Karpas-422 (cell line): ENCODE results near the gene NUP133. TPM values are rescaled to one million over a fixed set of nuclear protein-coding genes. Genes with fewer than 3 reads are reported as not detected.
A peak's percentile ranks its signal among the peaks of the same experiment; 100 is the strongest.

Experiments used
- DNase-seq: peaks from one replicate; pipeline ENCODE4 v3.0.0-alpha.2; 2015
- H2AFZ ChIP-seq: fragments of 200-600 bp; sonication (generic); 2 replicates; pipeline ENCODE4 v1.6.1; 2014; ENCODE audit warnings: antibody characterized with exemption, low read length, mixed read lengths
- H3K27ac ChIP-seq: fragments of 200-600 bp; sonication (generic); 2 replicates; pipeline ENCODE4 v1.5.1; 2014; ENCODE audit warnings: mild to moderate bottlenecking, low read length, moderate library complexity
- H3K27me3 ChIP-seq: fragments of 200-600 bp; sonication (generic); 2 replicates; pipeline ENCODE4 v1.6.1; 2014; ENCODE audit warnings: low read length, mixed read lengths
- H3K36me3 ChIP-seq: fragments of 200-600 bp; sonication (generic); 2 replicates; pipeline ENCODE4 v1.6.1; 2014; ENCODE audit warnings: low read length, mixed read lengths; ENCODE audit not compliant: insufficient read depth
- H3K4me1 ChIP-seq: fragments of 200-600 bp; sonication (generic); 2 replicates; pipeline ENCODE4 v1.6.1; 2014; ENCODE audit warnings: mild to moderate bottlenecking, low read length, mixed read lengths
- H3K4me2 ChIP-seq: fragments of 200-600 bp; sonication (generic); 2 replicates; pipeline ENCODE4 v1.6.1; 2014; ENCODE audit warnings: low read length, low read depth, mild to moderate bottlenecking; ENCODE audit not compliant: poor library complexity, severe bottlenecking
- H3K4me3 ChIP-seq: fragments of 200-600 bp; sonication (generic); 2 replicates; pipeline ENCODE4 v1.5.1; 2014; ENCODE audit warnings: mild to moderate bottlenecking, antibody characterized with exemption, low read length, mixed read lengths
- H3K79me2 ChIP-seq: fragments of 200-600 bp; sonication (generic); 2 replicates; pipeline ENCODE4 v1.6.1; 2014; ENCODE audit warnings: mild to moderate bottlenecking, low read length, mixed read lengths
- H3K9ac ChIP-seq: fragments of 200-600 bp; sonication (generic); 2 replicates; pipeline ENCODE4 v1.6.0; 2014; ENCODE audit warnings: low read length
- H3K9me2 ChIP-seq: fragments of 200-600 bp; sonication (generic), shearing (Covaris generic); replicated peaks from 2 replicates; pipeline ENCODE4 v1.6.0; 2014; ENCODE audit warnings: mild to moderate bottlenecking, low read length, moderate library complexity; ENCODE audit not compliant: insufficient read depth
- H3K9me3 ChIP-seq: fragments of 300-700, 200-600 bp; sonication (generic); 2 replicates; pipeline ENCODE4 v1.6.1; 2014; ENCODE audit warnings: low read length, mixed read lengths
- H4K20me1 ChIP-seq: fragments of 200-600 bp; sonication (generic); 2 replicates; pipeline ENCODE4 v1.6.1; 2014; ENCODE audit warnings: mild to moderate bottlenecking, antibody characterized with exemption, low read length, low read depth; ENCODE audit not compliant: insufficient read depth
- total RNA-seq: library from RNA; depleted of rRNA; stranded (reverse); fragments of >200 nt; shearing (Covaris generic); gene quantifications from 2 replicates; pipeline ENCODE4 v1.2.3, GENCODE V29; 2014; ENCODE audit warnings: low replicate concordance

NUP133 gene
- total RNA-seq, 1 experiment from 2014 or later, result 56.9 TPM

GRCh38 chr1:229432116-229432461 lies 76.1 kb downstream of the NUP133 start:
- Histone ChIP-seq H3K4me1 (peaks cover 5% of the 10 kb centered on the region), H3K9me2 (no peaks in the 10 kb centered on the region), H3K27me3 (no peaks in the 10 kb centered on the region), H3K4me2 (no peak overlapping the region), H3K4me3 (no peak overlapping the region), H4K20me1 (no peaks in the 10 kb centered on the region), H3K9me3 (no peaks in the 10 kb centered on the region), H3K79me2 (no peaks in the 10 kb centered on the region), H2AFZ (no peak overlapping the region), H3K9ac (no peak overlapping the region), H3K36me3 (no peaks in the 10 kb centered on the region), H3K27ac (no peak overlapping the region)
- no peak for DNase-seq

- H3K9me2 ChIP-seq, result no peaks in the 10 kb centered on the region
- H3K9ac ChIP-seq, result no peak overlapping the region
- no peaks in the 10 kb centered on the region for H3K9me3 ChIP-seq
- peaks cover 5% of the 10 kb centered on the region for H3K4me1 ChIP-seq
- H4K20me1 ChIP-seq, result no peaks in the 10 kb centered on the region
- H3K4me3 ChIP-seq, result no peak overlapping the region
- no peak for DNase-seq
- no peaks in the 10 kb centered on the region for H3K79me2 ChIP-seq
- H3K36me3 ChIP-seq, result no peaks in the 10 kb centered on the region
- no peak overlapping the region for H2AFZ ChIP-seq
- no peak overlapping the region for H3K4me2 ChIP-seq
- H3K27ac ChIP-seq, result no peak overlapping the region
- no peaks in the 10 kb centered on the region for H3K27me3 ChIP-seq
Measured at GRCh38 chr1:229431284-229432115, 76.6 kb downstream of the NUP133 start.

GRCh38 chr1:229430761-229431283 lies 77.3 kb downstream of the NUP133 start:
- H2AFZ ChIP-seq, result no peak overlapping the region
- H3K9me3 ChIP-seq, result no peaks in the 10 kb centered on the region
- no peak overlapping the region for H3K4me2 ChIP-seq
- no peak overlapping the region for H3K4me3 ChIP-seq
- H3K79me2 ChIP-seq, result no peaks in the 10 kb centered on the region
- H3K4me1 ChIP-seq, result peaks cover 5% of the 10 kb centered on the region
- H3K9ac ChIP-seq, result no peak overlapping the region
- no peaks in the 10 kb centered on the region for H3K9me2 ChIP-seq
- H3K36me3 ChIP-seq, result no peaks in the 10 kb centered on the region
- H3K27me3 ChIP-seq, result no peaks in the 10 kb centered on the region
- DNase-seq, result no peak
- H4K20me1 ChIP-seq, result no peaks in the 10 kb centered on the region
- H3K27ac ChIP-seq, result no peak overlapping the region

- H3K4me2 ChIP-seq, result no peak overlapping the region
Measured at GRCh38 chr1:229428256-229428655, 79.9 kb downstream of the NUP133 start.

GRCh38 chr1:229427572-229427971 lies 80.6 kb downstream of the NUP133 start:
- no peaks in the 10 kb centered on the region for H3K27me3 ChIP-seq
- no peak overlapping the region for H3K27ac ChIP-seq
- H3K9ac ChIP-seq, result no peak overlapping the region

More at GRCh38 chr1:229428256-229428655, 79.9 kb downstream of the NUP133 start:
- no peaks in the 10 kb centered on the region for H3K9me3 ChIP-seq
- peaks cover 5% of the 10 kb centered on the region for H3K4me1 ChIP-seq
- H3K36me3 ChIP-seq, result no peaks in the 10 kb centered on the region
- H3K9me2 ChIP-seq, result no peaks in the 10 kb centered on the region
- no peak overlapping the region for H3K9ac ChIP-seq
- no peaks in the 10 kb centered on the region for H4K20me1 ChIP-seq
- no peak overlapping the region for H2AFZ ChIP-seq
- DNase-seq, result no peak
- H3K27me3 ChIP-seq, result no peaks in the 10 kb centered on the region
- no peak overlapping the region for H3K27ac ChIP-seq
- H3K4me3 ChIP-seq, result no peak overlapping the region
- no peaks in the 10 kb centered on the region for H3K79me2 ChIP-seq

GRCh38 chr1:229425564-229426159 lies 82.5 kb downstream of the NUP133 start:
- Histone ChIP-seq H3K36me3 (no peaks in the 10 kb centered on the region), H3K27ac (no peak overlapping the region), H3K4me2 (no peak overlapping the region), H4K20me1 (no peaks in the 10 kb centered on the region), H3K4me3 (no peak overlapping the region), H3K27me3 (no peaks in the 10 kb centered on the region), H3K79me2 (no peaks in the 10 kb centered on the region), H2AFZ (no peak overlapping the region), H3K9me3 (no peaks in the 10 kb centered on the region), H3K9me2 (no peaks in the 10 kb centered on the region), H3K4me1 (peaks cover 5% of the 10 kb centered on the region), H3K9ac (no peak overlapping the region)
- no peak for DNase-seq

More at GRCh38 chr1:229427572-229427971, 80.6 kb downstream of the NUP133 start:
- Histone ChIP-seq H2AFZ (no peak overlapping the region), H4K20me1 (no peaks in the 10 kb centered on the region), H3K9me2 (no peaks in the 10 kb centered on the region), H3K9me3 (no peaks in the 10 kb centered on the region), H3K79me2 (no peaks in the 10 kb centered on the region), H3K4me2 (no peak overlapping the region), H3K4me1 (peaks cover 5% of the 10 kb centered on the region), H3K4me3 (no peak overlapping the region), H3K36me3 (no peaks in the 10 kb centered on the region)
- DNase-seq, result no peak

GRCh38 chr1:229420765-229421164 lies 87.4 kb downstream of the NUP133 start:
- Histone ChIP-seq H3K9me2 (no peaks in the 10 kb centered on the region), H3K27ac (no peak overlapping the region), H3K4me2 (no peak overlapping the region), H3K36me3 (no peaks in the 10 kb centered on the region), H2AFZ (no peak overlapping the region), H3K79me2 (no peaks in the 10 kb centered on the region), H3K27me3 (no peaks in the 10 kb centered on the region), H3K4me1 (no peaks in the 10 kb centered on the region), H3K9me3 (no peaks in the 10 kb centered on the region), H3K9ac (no peak overlapping the region), H3K4me3 (no peak overlapping the region), H4K20me1 (no peaks in the 10 kb centered on the region; the same call in 1 of the 2 replicates)
- peak; percentile 60 for DNase-seq

- Histone ChIP-seq H3K4me2 (no peak overlapping the region), H2AFZ (no peak overlapping the region), H3K4me3 (no peak overlapping the region), H3K4me1 (no peaks in the 10 kb centered on the region), H3K36me3 (no peaks in the 10 kb centered on the region), H4K20me1 (no peaks in the 10 kb centered on the region; the same call in 1 of the 2 replicates), H3K9ac (no peak overlapping the region), H3K27ac (no peak overlapping the region), H3K79me2 (no peaks in the 10 kb centered on the region), H3K9me2 (no peaks in the 10 kb centered on the region), H3K27me3 (no peaks in the 10 kb centered on the region), H3K9me3 (no peaks in the 10 kb centered on the region)
- no peak for DNase-seq
Measured at GRCh38 chr1:229420224-229420623, 87.9 kb downstream of the NUP133 start.
